Mucosa of rectum (tissue), 2 donors: ENCODE measurements around the gene SCGB1A1.
A peak's percentile ranks its signal among the peaks of the same experiment; 100 is the strongest.
"Not testable (repeated sequence)": the region's sequence is repeated elsewhere in the genome, so short reads cannot be mapped to it uniquely, and the experiment has no call there.

Experiments
- H3K27ac ChIP-seq, 2 donors: one replicate each; pipeline ENCODE4 v1.7.0; 2013; ENCODE audit warnings: inconsistent platforms in 2 of 2, low read depth in 2 of 2, low read length in 2 of 2
- H3K27me3 ChIP-seq, 2 donors: one replicate each; pipeline ENCODE4 v1.7.0; 2013; ENCODE audit warnings: low read length in 2 of 2; ENCODE audit not compliant: control insufficient read depth in 2 of 2, insufficient read depth in 2 of 2
- H3K36me3 ChIP-seq, 2 donors: one replicate each; pipeline ENCODE4 v1.7.0; 2013; ENCODE audit warnings: low read length in 2 of 2; ENCODE audit not compliant: control insufficient read depth in 2 of 2, insufficient read depth in 2 of 2
- H3K4me1 ChIP-seq, 2 donors: one replicate each; pipeline ENCODE4 v1.7.0; 2013; ENCODE audit warnings: low read length in 2 of 2, mild to moderate bottlenecking in 1 of 2; ENCODE audit not compliant: control insufficient read depth in 2 of 2, insufficient read depth in 2 of 2
- H3K4me3 ChIP-seq, 2 donors: one replicate each; pipeline ENCODE4 v1.7.0; 2013; ENCODE audit warnings: low read length in 2 of 2
- H3K9ac ChIP-seq, 2 donors: one replicate each; pipeline ENCODE4 v1.7.0; 2013; ENCODE audit warnings: low read length in 2 of 2, low read depth in 1 of 2, mild to moderate bottlenecking in 1 of 2
- H3K9me3 ChIP-seq, 2 donors: one replicate each; pipeline ENCODE4 v1.7.0; 2013; ENCODE audit warnings: low read length in 2 of 2; ENCODE audit not compliant: control insufficient read depth in 2 of 2
- donor health status: healthy.
- donor health status: Normal muscosa, but diverticular disease.

Gene SCGB1A1, protein sequence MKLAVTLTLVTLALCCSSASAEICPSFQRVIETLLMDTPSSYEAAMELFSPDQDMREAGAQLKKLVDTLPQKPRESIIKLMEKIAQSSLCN

DNA sequence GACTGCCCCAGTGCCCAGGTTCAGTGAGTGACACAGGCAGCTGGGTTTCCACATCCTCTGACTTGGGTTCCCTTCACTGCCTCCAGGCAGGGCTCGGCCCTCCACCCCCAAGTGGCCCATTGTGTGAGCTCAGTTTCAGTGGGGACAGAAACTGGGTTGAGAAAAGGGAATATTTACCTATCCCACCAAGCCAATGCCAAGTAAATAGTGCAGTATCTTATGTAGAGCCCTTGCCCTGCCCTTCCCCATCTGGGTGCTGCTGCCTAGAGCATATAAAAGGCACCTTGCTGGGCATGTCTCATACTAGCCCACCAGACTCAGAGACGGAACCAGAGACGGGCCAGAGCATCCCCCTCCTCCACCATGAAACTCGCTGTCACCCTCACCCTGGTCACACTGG, at the start of gene SCGB1A1:
TSS of gene SCGB1A1 (plus strand) at position 301 of the 400 bp plus-strand sequence. CDS start at position 364, 63 bp downstream.
- peaks cover 0 to 3% of the 10 kb centered on the region in 2 donors for H3K27me3 ChIP-seq
- H3K27ac ChIP-seq: peak within 1 kb of the TSS; percentile 49 to 55
- no peak within 1 kb of the TSS for H3K9ac ChIP-seq
- H3K4me3 ChIP-seq: no peak within 1 kb of the TSS
- no peaks in the 10 kb centered on the region for H3K9me3 ChIP-seq
- H3K4me1 ChIP-seq: peaks cover 5 to 7% of the 10 kb centered on the region in 2 donors
- no peaks in the 10 kb centered on the region for H3K36me3 ChIP-seq

DNA sequence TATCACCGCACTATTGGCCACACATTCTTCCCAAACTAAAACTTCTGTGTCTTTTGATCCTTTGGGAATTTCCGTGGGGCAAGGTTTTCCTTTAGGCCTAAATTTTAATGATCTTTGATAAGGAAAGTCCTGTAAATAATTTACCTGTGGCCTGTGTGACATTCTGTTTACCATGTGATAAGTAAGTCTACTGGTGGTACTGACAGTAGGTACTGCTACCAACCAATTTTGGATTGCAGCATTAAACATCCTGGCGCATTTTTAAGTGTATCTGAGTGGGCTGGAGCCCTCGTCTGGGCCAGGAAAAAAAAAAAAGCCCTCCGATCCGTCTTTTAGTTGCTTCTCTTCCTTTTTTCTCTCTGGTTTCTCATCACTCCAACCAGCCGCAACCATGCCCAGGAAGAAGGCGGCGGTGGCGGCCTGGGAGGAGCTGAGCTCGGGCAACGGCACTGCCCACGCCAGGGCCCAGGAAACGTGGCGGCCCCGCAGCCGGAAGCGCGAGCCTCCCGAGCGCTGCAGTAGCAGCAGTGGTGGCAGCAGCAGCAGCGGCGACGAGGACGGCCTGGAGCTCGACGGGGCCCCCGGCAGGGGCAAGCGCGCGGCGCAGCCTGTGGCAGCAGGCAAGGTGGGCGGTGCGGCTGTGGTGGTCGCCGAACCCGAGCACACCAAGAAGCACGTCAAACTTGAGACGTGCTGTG, 47.9 kb upstream of the SCGB1A1 start:
- peaks cover 9 to 14% of the 10 kb centered on the region in 2 donors for H3K4me1 ChIP-seq
- H3K27me3 ChIP-seq: no peaks in the 10 kb centered on the region
- peak overlapping the region; percentile 4 to 54 for H3K4me3 ChIP-seq
- no peaks in the 10 kb centered on the region for H3K36me3 ChIP-seq
- peak overlapping the region; percentile 76 to 84 for H3K27ac ChIP-seq
- peak overlapping the region in 1 of 2 donors; percentile 50 for H3K9ac ChIP-seq
- no peaks in the 10 kb centered on the region for H3K9me3 ChIP-seq

DNA sequence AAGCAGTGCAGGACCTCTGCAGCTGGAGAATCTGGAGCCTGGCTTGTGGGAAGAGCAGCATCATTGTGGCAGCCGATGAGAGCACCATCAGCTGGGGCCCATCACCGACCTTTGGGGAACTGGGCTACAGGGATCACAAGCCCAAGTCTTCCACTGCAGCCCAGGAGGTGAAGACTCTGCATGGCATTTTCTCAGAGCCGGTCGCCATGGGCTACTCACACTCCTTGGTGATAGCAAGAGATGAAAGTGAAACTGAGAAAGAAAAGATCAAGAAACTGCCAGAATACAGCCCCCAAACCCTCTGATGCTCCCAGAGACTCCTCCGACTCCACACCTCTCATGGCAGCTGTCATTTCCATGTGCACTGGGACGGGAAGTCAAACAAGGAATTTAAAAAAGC, 46.0 kb upstream of the SCGB1A1 start:
- H3K27me3 ChIP-seq: no peaks in the 10 kb centered on the region
- H3K4me1 ChIP-seq: peaks cover 9 to 14% of the 10 kb centered on the region in 2 donors
- no peaks in the 10 kb centered on the region for H3K9me3 ChIP-seq
- no peak overlapping the region for H3K9ac ChIP-seq
- no peak overlapping the region for H3K27ac ChIP-seq
- H3K36me3 ChIP-seq: no peaks in the 10 kb centered on the region
- no peak overlapping the region for H3K4me3 ChIP-seq

DNA sequence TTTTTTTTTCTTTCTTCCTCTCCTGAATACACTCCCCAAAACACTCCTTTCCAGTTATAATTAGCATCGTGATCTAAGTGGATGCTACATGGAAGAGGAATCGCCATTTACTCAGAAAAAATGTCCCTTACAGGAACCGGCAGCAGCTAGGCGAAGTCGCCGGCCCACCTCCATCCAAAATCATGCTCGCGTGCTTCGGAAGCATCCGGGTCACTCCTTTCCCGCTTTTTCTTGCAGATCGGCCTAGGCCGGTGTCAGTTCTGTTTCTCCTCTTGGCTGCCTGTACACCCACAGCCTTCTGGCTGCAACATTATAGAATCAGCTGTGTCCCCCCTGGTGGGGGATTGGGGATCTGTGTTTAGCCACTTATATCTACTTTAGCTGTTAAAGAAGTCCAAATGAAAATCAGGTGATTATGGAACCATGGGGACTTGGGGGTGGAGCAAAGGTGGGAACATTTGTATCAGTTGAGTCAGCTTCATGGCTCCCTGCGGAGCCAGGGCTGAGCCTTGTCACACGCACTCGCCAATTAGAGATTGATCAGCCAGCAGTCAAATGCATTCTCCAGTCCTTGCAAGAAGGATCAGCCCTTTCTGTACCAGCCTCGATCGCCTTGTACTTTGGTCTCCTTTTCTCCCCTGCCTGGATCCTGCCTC, 45.2 kb upstream of the SCGB1A1 start:
- Histone ChIP-seq H3K9me3 (no peaks in the 10 kb centered on the region), H3K4me3 (no peak overlapping the region), H3K27me3 (no peaks in the 10 kb centered on the region), H3K36me3 (no peaks in the 10 kb centered on the region), H3K4me1 (peaks cover 9 to 14% of the 10 kb centered on the region in 2 donors), H3K27ac (no peak overlapping the region), H3K9ac (no peak overlapping the region)

DNA sequence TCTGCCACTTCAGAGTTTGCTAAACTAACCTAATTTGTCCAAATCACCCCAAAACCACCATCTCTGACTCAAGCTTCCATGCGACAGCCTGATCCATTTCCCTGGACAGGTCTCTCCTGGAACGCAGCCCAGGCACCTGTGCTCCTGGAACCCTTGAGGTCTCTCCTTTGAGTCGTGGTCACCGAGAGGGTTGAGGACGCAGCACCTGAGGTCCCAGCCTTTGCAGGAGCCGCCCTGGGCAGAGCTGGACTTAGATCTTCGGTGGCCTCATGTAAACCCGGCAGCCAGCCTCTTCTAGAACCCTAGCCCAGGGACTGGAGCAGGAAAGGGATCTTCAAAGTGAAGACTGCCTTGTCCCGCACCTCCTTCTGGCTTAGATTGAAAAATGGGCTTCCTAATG, 44.0 kb upstream of the SCGB1A1 start:
- no peaks in the 10 kb centered on the region for H3K27me3 ChIP-seq
- H3K4me3 ChIP-seq: no peak overlapping the region
- H3K36me3 ChIP-seq: no peaks in the 10 kb centered on the region
- H3K27ac ChIP-seq: no peak overlapping the region
- H3K9ac ChIP-seq: no peak overlapping the region
- H3K9me3 ChIP-seq: no peaks in the 10 kb centered on the region
- H3K4me1 ChIP-seq: peaks cover 4 to 11% of the 10 kb centered on the region in 2 donors

DNA sequence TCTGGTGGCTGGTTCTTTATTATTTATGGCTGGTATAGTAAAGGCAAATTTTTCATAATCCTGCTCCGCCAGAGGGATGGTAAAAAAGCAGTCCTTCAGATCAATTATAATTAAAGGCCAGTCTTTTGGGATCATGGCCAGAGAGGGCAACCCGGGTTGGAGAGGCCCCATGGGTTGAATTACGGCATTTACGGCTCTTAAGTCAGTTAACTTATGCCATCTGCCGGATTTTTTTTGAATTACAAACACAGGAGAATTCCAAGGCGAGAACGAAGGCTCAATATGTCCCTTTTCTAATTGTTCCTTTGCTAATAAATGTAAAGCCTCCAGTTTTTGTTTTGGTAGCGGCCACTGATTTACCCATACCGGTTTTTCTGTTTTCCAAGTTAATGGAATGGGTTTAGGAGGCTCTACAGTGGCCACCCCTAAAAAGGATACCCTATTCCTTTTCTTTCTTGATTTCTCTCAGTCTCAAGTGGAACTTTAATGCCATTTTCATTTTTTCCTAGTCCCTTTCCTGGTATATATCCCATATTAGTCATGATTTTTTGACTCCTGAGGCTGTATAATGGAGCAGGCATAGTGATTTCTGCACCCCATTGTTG, 40.3 kb upstream of the SCGB1A1 start:
- H3K36me3 ChIP-seq, H3K27ac ChIP-seq, H3K4me3 ChIP-seq, H3K27me3 ChIP-seq, H3K9ac ChIP-seq, H3K9me3 ChIP-seq, H3K4me1 ChIP-seq: not testable (repeated sequence)

DNA sequence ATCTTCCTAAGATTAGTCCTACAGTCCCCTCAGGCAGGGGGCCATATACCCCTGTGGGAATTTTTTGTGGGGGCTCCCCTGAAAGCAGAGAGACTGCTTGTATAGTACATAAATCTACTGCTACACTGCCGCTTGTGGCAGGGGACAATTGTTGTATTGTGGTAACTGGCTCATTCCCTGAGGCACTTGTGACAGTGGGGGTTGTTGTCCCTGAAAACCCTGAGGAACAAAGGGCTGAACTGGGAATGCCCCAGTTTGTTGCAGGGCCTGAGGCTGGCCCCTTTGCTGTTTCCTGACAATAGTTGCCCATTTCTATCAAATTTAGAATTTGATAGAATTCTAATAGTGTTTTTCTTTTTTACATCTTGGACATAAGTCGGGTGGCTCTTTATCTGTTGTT, 39.2 kb upstream of the SCGB1A1 start:
- not testable (repeated sequence) for H3K4me3 ChIP-seq, H3K9me3 ChIP-seq, H3K9ac ChIP-seq, H3K36me3 ChIP-seq, H3K27me3 ChIP-seq, H3K27ac ChIP-seq, H3K4me1 ChIP-seq

DNA sequence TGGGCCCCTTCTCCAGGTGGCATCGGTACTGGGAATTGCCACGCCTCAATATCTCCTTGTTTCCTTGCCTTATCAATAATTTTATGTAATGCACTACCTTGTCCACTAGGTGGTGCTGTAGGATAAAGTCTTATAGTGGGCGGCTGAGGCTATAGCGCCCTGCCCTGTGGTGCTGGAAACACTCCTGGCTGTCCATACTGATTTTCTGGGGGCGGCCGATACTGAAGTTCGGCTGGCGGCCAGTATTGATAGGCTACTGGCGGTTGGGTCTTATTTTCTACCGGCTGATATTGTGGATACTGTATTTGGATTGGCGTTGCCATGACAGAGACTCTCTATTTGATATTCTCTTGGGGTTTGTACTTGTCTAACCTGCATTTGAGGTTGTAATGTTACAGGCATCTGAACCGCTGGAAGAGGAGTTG, 38.0 kb upstream of the SCGB1A1 start:
- H3K27ac ChIP-seq, H3K36me3 ChIP-seq, H3K4me3 ChIP-seq, H3K9me3 ChIP-seq, H3K27me3 ChIP-seq, H3K4me1 ChIP-seq: not testable (repeated sequence)
- peak overlapping the region in 1 of 2 donors; percentile 35 for H3K9ac ChIP-seq

DNA sequence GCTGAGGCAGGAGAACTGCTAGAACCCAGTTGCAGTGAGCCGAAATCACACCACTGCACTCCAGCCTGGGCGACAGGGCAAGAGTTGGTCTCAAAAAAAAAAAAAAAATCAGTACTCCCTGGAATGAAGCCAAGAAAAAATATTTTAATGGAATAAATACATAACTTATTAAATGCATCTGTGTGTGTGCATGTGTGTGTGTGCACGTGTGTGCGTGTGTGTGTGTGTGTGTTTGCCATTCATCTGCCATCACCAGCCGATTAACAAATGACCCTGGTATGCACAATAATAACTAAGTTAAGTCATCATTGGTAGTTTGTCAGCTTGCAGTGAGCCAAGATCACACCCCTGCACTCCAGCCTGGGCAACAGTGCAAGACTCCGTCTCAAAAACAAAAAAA, 35.0 kb upstream of the SCGB1A1 start:
- H3K4me1 ChIP-seq: peaks cover 0 to 5% of the 10 kb centered on the region in 2 donors
- H3K9me3 ChIP-seq: no peaks in the 10 kb centered on the region
- H3K27me3 ChIP-seq: no peaks in the 10 kb centered on the region
- no peaks in the 10 kb centered on the region for H3K36me3 ChIP-seq
- no peak overlapping the region for H3K4me3 ChIP-seq
- H3K27ac ChIP-seq: no peak overlapping the region
- no peak overlapping the region for H3K9ac ChIP-seq

DNA sequence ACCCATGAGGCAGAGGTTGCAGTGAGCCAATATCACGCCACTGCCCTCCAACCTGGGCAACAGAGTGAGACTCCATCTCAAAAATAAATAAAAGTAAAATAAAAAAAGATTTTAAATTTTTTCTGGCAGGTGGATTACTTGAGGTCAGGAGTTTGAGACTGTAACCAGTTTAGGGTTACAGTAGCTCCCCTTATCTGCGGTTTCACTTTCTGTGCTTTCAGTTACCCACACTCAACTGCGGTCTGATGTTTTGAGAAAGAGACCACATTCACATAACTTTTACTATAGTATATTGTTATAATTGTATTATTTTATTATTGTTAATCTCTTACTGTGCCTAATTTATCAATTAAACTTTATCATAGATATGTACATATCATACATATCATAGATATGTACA, 32.8 kb upstream of the SCGB1A1 start:
- not testable (repeated sequence) for H3K9ac ChIP-seq, H3K27ac ChIP-seq, H3K4me1 ChIP-seq, H3K4me3 ChIP-seq, H3K27me3 ChIP-seq, H3K9me3 ChIP-seq, H3K36me3 ChIP-seq
